HG03095 (cell line): ENCODE measurements around the gene DGAT2.

ENCODE experiments used
- ATAC-seq: cut with Tn5 transposase; IDR thresholded peaks from one replicate; pipeline ENCODE4 v1.9.1; 2021; ENCODE audit warnings: moderate library complexity; ENCODE audit not compliant: unreplicated experiment

DGAT2 gene

GRCh38 chr11:75797792-75798191 lies 29.2 kb downstream of the DGAT2 start:
- no peak for ATAC-seq

- ATAC-seq: no peak
These were observed 31.6 kb downstream of the DGAT2 start for GRCh38 chr11:75800136-75800675.

GRCh38 chr11:75800728-75801361 lies 32.3 kb downstream of the DGAT2 start:
- ATAC-seq: no peak

- ATAC-seq: no peak
These were observed 32.9 kb downstream of the DGAT2 start for GRCh38 chr11:75801362-75802020.

- ATAC-seq: no peak
These were observed 33.7 kb downstream of the DGAT2 start for GRCh38 chr11:75802021-75802912.

- ATAC-seq: peak; percentile 71
These were observed 34.6 kb downstream of the DGAT2 start for GRCh38 chr11:75802913-75803820.

- no peak for ATAC-seq
These were observed 40.5 kb downstream of the DGAT2 start for GRCh38 chr11:75809111-75809510.

- ATAC-seq: no peak
These were observed 41.4 kb downstream of the DGAT2 start for GRCh38 chr11:75809991-75810390.

GRCh38 chr11:75810637-75811390 lies 42.2 kb downstream of the DGAT2 start:
- peak; percentile 29 for ATAC-seq

GRCh38 chr11:75811485-75811884 lies 42.9 kb downstream of the DGAT2 start:
- no peak for ATAC-seq

GRCh38 chr11:75812542-75813040 lies 44.0 kb downstream of the DGAT2 start:
- no peak for ATAC-seq

- no peak for ATAC-seq
These were observed 44.5 kb downstream of the DGAT2 start for GRCh38 chr11:75813124-75813523.

GRCh38 chr11:75813622-75814039 lies 45.1 kb downstream of the DGAT2 start:
- no peak for ATAC-seq

GRCh38 chr11:75814363-75814676 lies 45.7 kb downstream of the DGAT2 start:
- peak; percentile 12 for ATAC-seq

- ATAC-seq: peak; percentile 63
These were observed 46.2 kb downstream of the DGAT2 start, which contains the start of gene UVRAG for GRCh38 chr11:75814677-75815344. TSS of gene UVRAG (plus strand) at chr11:75815210. CDS start at chr11:75815408, 198 bp downstream.

- peak; percentile 13 for ATAC-seq
These were observed 47.0 kb downstream of the DGAT2 start for GRCh38 chr11:75815345-75816168.

- no peak for ATAC-seq
These were observed 48.1 kb downstream of the DGAT2 start for GRCh38 chr11:75816561-75817239.

- no peak for ATAC-seq
These were observed 52.1 kb downstream of the DGAT2 start for GRCh38 chr11:75820645-75821044.
